Esophagus squamous epithelium (tissue), 4 donors: ENCODE measurements around the gene ST8SIA2. TPM values are rescaled to one million over a fixed set of nuclear protein-coding genes. Genes with fewer than 3 reads are reported as not detected.

Experiments
- small RNA-seq, 4 donors: library from RNA; depleted of rRNA; stranded (forward); fragments of <200 nt; gene quantifications; one replicate each; pipeline ENCODE3, GENCODE V24; 2016
- total RNA-seq, 4 donors: library from RNA; depleted of rRNA; stranded (reverse); fragments of >200 nt; gene quantifications; one replicate each; pipeline ENCODE4 v1.1.0, GENCODE V29; 2016

ST8SIA2 gene
- total RNA-seq, 4 donors from 2014 or later, result not detected

Small RNA genes lying within 50 kb of the gene (small RNA-seq; reads per million reads assigned to genes)
- gene RF01233, result 0 reads per million in 4 donors
